GM12878 (cell line): ENCODE measurements around the gene SLC38A4. TPM values are rescaled to one million over a fixed set of nuclear protein-coding genes. Genes with fewer than 3 reads are reported as not detected.

Source experiments
- ATAC-seq: fragments of 200-7000 bp; cut with Tn5 transposase; 3 replicates; pipeline ENCODE4 v1.9.1; 2020; ENCODE audit warnings: mild to moderate bottlenecking, moderate library complexity
- BruUV-seq: library from RNA; stranded (reverse); fragments of 400-500 nt; replicated peaks from 2 replicates; lab custom pipeline; 2021; lab: Mats Ljungman, UMichigan
- CTCF ChIA-PET: fragments of 300-600 bp; sonication (Branson Sonifier 250); formaldehyde crosslinking; extraction: SDS; loops from one replicate; lab custom pipeline; 2021; ENCODE audit warnings: inconsistent platforms; lab: Yijun Ruan, JAX
- POLR2A ChIA-PET: fragments of 350-600 bp; formaldehyde crosslinking; extraction: SDS; loops from one replicate; lab custom pipeline; 2021; ENCODE audit warnings: inconsistent platforms; lab: Charles Lee
- RAD21 ChIA-PET: fragments of 300-600 bp; sonication (Branson Sonifier 250); formaldehyde crosslinking; loops from one replicate; lab custom pipeline; 2023; ENCODE audit warnings: antibody characterized with exemption; ENCODE audit not compliant: unreplicated experiment; lab: Charles Lee
- SMC1A ChIA-PET: fragments of 300-600 bp; sonication (Branson Sonifier 250); formaldehyde crosslinking; loops from one replicate; lab custom pipeline; 2023; ENCODE audit not compliant: unreplicated experiment, uncharacterized antibody; lab: Charles Lee
- DNase-seq: peaks from one replicate; pipeline ENCODE4 v3.0.0-alpha.2; 2011; ENCODE audit warnings: low read depth, low spot score
- FAIRE-seq: peaks from 3 replicates; lab custom pipeline; 2011; peaks lifted over from hg19 to GRCh38; lab: Jason Lieb, UNC
- H2AFZ ChIP-seq: 2 replicates; pipeline ENCODE4 v1.6.0; 2011; ENCODE audit warnings: low read depth, low read length, control low read depth; ENCODE audit not compliant: control insufficient read depth
- H3K27ac ChIP-seq: 2 replicates; pipeline ENCODE4 v1.5.1; 2011; ENCODE audit warnings: control low read depth; ENCODE audit not compliant: control insufficient read depth, insufficient read depth
- H3K27me3 ChIP-seq, 2 experiments: replicated peaks in 1 of 2; 2 replicates each; pipeline versions ENCODE4 v1.6.0 to v1.6.1; 2011; ENCODE audit warnings: low read length in 1 of 2; ENCODE audit not compliant: control insufficient read depth in 2 of 2, insufficient read depth in 2 of 2
- H3K36me3 ChIP-seq, 2 experiments: 2 replicates each; pipeline ENCODE4 v1.5.1; 2011; ENCODE audit warnings: low read length in 1 of 2; ENCODE audit not compliant: control insufficient read depth in 2 of 2, insufficient read depth in 2 of 2
- H3K4me1 ChIP-seq: 2 replicates; pipeline ENCODE4 v1.6.1; 2011; ENCODE audit warnings: mild to moderate bottlenecking, low read length, moderate library complexity, mixed read lengths; ENCODE audit not compliant: control insufficient read depth, insufficient read depth
- H3K4me2 ChIP-seq: 2 replicates; pipeline ENCODE4 v1.6.0; 2011; ENCODE audit warnings: control low read depth; ENCODE audit not compliant: control insufficient read depth, insufficient read depth
- H3K4me3 ChIP-seq: fragments of 200-600 bp; sonication (generic); 2 replicates; pipeline ENCODE4 v1.5.1; 2016
- H3K79me2 ChIP-seq: 2 replicates; pipeline ENCODE4 v1.6.0; 2011; ENCODE audit warnings: low read length; ENCODE audit not compliant: control insufficient read depth, insufficient read depth
- H3K9ac ChIP-seq: 2 replicates; pipeline ENCODE4 v1.8.0; 2011; ENCODE audit warnings: low read length, control low read depth, mixed read lengths; ENCODE audit not compliant: control insufficient read depth, insufficient read depth
- H3K9me3 ChIP-seq: replicated peaks from 3 replicates; pipeline ENCODE4 v1.5.1; 2011; ENCODE audit warnings: mild to moderate bottlenecking, low read length; ENCODE audit not compliant: control insufficient read depth, insufficient read depth
- H4K20me1 ChIP-seq: 2 replicates; pipeline ENCODE4 v1.6.0; 2011; ENCODE audit not compliant: control insufficient read depth, insufficient read depth
- CBX3 ChIP-seq: fragments of 200-600 bp; sonication (generic); IDR thresholded peaks from 2 replicates; pipeline ENCODE4 v1.6.1; 2016; ENCODE audit warnings: low read depth, borderline replicate concordance
- FOXM1 ChIP-seq: IDR thresholded peaks from 2 replicates; pipeline ENCODE4 v1.6.1; 2012; ENCODE audit warnings: low read depth, mild to moderate bottlenecking, inconsistent platforms, low read length, moderate library complexity
- MEF2B ChIP-seq: fragments of 450-650 bp; IDR thresholded peaks from 2 replicates; pipeline ENCODE4 v1.6.1; 2018; ENCODE audit warnings: mild to moderate bottlenecking, moderate library complexity; ENCODE audit not compliant: partially characterized antibody, poor library complexity, severe bottlenecking
- PAX8 ChIP-seq: fragments of 450-650 bp; IDR thresholded peaks from 2 replicates; pipeline ENCODE4 v1.6.1; 2017; ENCODE audit warnings: mild to moderate bottlenecking, moderate library complexity
- POLR2AphosphoS5 ChIP-seq: IDR thresholded peaks from 2 replicates; pipeline ENCODE4 v1.6.1; 2011; ENCODE audit warnings: mild to moderate bottlenecking, low read length, inconsistent platforms
- RAD21 ChIP-seq: IDR thresholded peaks from 2 replicates; pipeline ENCODE4 v1.6.1; 2011; ENCODE audit warnings: mild to moderate bottlenecking, low read depth, low read length, moderate library complexity; ENCODE audit not compliant: insufficient read depth
- STAT1 ChIP-seq: fragments of 450-650 bp; conservative IDR thresholded peaks from 2 replicates; pipeline ENCODE4 v1.6.1; 2014; ENCODE audit warnings: antibody characterized with exemption, mild to moderate bottlenecking
- TAF1 ChIP-seq: IDR thresholded peaks from 2 replicates; pipeline ENCODE4 v1.6.1; 2011; ENCODE audit warnings: mild to moderate bottlenecking, low read depth, low read length, borderline replicate concordance
- TCF12 ChIP-seq: IDR thresholded peaks from 2 replicates; pipeline ENCODE4 v1.6.1; 2011; ENCODE audit warnings: low read depth, mild to moderate bottlenecking, low read length
- ZSCAN29 ChIP-seq: fragments of 450-650 bp; IDR thresholded peaks from 2 replicates; pipeline ENCODE4 v1.6.1; 2017; ENCODE audit warnings: mild to moderate bottlenecking, moderate library complexity
- WGBS: methylation state at CpG from one replicate; pipeline ENCODE4 v1.1.6; 2016; ENCODE audit warnings: low lambda C conversion rate; ENCODE audit not compliant: insufficient replicate concordance, insufficient coverage; ENCODE audit errors: missing lambda C conversion rate; 5-methylcytosine and 5-hydroxymethylcytosine counted together
- in situ Hi-C: fragments of 300-500 bp; cut with MboI; formaldehyde crosslinking; loops from 9 replicates; pipeline ENCODE4 v1.14.3; 2018; ENCODE audit warnings: mixed read lengths
- intact Hi-C: fragments of 100-400 bp; cut with micrococcal nuclease; formaldehyde crosslinking; loops from one replicate; pipeline ENCODE4 v1.14.2; 2022; ENCODE audit not compliant: unreplicated experiment
- polyA plus RNA-seq, 11 experiments: library from polyadenylated mRNA; depleted of rRNA in 4 of 11; unstranded in 6 of 11; stranded (reverse) in 5 of 11; fragments of >200 nt; fragmentation: Nextera tagmentation in 4 of 11; fragmentation: Illumina TruSeq in 1 of 11; extraction: Ambion mirVana in 4 of 11; extraction: Trizol in 1 of 11; gene quantifications; 1 replicate in 1 of 11; 2 replicates in 10 of 11; pipeline versions ENCODE4 v1.2.1 to v1.2.3, GENCODE V29; 2011 to 2016; ENCODE audit warnings: inconsistent platforms in 2 of 11, missing spikeins in 2 of 11, low read depth in 1 of 11
- total RNA-seq, 4 experiments: library from RNA; depleted of rRNA in 3 of 4; stranded (reverse); fragments of >200 nt in 3 of 4; fragmentation: Illumina TruSeq in 1 of 4; extraction: Trizol in 1 of 4; gene quantifications; 2 replicates each; pipeline versions ENCODE4 v1.2.1 to v1.2.3, GENCODE V29; 2013 to 2021
- TF ChIP-seq, protein P1 (sequence below): fragments of 450-650 bp; IDR thresholded peaks from 2 replicates; pipeline ENCODE4 v1.6.1; 2017; ENCODE audit warnings: low read depth, mild to moderate bottlenecking, moderate library complexity
- TF ChIP-seq, protein P2 (sequence below): fragments of 450-650 bp; formaldehyde crosslinking; IDR thresholded peaks from 2 replicates; pipeline ENCODE4 v1.4.0; 2020; ENCODE audit warnings: mild to moderate bottlenecking, moderate library complexity

SLC38A4 gene
- total and polyA plus RNA-seq, 10 of the 15 experiments (the other 5 are each of a cell fraction or from before 2014, with no cell fraction given) = 0.04 to 0.52 (median 0.13) TPM; not detected in 2

DNA sequence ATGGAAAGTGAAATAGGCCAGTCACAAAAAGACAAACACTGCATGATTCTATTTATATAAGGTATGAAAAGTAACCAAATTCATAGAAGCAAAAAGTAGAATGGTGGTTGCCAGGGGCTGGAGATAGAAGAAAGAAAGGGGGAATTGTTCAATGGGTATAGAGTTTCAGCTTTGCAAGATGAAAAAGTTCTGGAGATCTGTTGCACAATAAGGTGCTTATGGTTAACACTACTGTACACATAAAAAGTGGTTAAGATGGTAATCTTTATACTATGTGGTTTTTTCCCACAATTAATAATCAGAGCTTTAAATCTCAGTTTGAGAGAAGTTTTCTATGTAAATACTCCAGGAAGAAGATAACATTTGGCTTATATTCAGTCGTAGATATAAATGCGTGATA lies 73.4 kb downstream of the SLC38A4 start:
- Histone ChIP-seq H3K27ac (no peak overlapping the region), H2AFZ (no peak overlapping the region), H3K9me3 (no peaks in the 10 kb centered on the region)
- BruUV-seq = no TSS peak
- no peak for TF ChIP-seq ZSCAN29
- TF ChIP-seq TAF1 = no peak
- no peak for TF ChIP-seq CBX3
- TF ChIP-seq, all 136 proteins: peak for 0
- no peak for DNase-seq
- ChIA-PET CTCF (no interaction called here), RAD21 (no interaction called here), SMC1A (no interaction called here), POLR2A (interaction anchor here (0.6 kb wide), 1 partner anchor 946 kb away, joined by 3 read pairs; no protein-coding TSS in a partner anchor)
- intact Hi-C loops (no loop called here), in situ Hi-C loops (no loop called here)
- no peak overlapping the region for H3K4me3 ChIP-seq
- H3K4me1 ChIP-seq = no peaks in the 10 kb centered on the region
- no peaks in the 10 kb centered on the region for H3K36me3 ChIP-seq
- ATAC-seq = no peak
- H3K27me3 ChIP-seq = no peaks in the 10 kb centered on the region
- H3K9ac ChIP-seq = no peak overlapping the region
- H3K79me2 ChIP-seq = no peaks in the 10 kb centered on the region
- 40% methylated on average over 2 of the region's 2 CpGs for WGBS
- no peak for FAIRE-seq
- no peaks in the 10 kb centered on the region for H4K20me1 ChIP-seq
- H3K4me2 ChIP-seq = no peak overlapping the region

DNA sequence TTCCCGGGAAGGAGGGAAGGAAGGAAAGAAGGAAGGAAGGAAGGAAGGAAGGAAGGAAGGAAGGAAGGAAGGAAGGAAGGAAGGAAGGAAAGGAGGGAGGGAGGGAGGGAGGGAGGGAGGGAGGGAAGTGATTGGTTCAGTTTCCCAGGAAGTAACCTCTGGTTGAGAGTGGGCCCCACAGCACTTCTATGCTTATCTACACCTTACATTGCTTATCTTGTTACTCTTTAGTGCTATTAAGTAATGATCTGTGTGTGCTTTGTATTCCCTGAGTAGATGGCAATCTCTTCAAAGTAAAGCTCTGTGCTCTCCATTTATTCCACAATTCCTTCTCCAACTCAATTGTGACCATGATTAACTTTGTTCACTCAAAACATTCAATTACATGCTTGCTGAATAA lies 74.6 kb downstream of the SLC38A4 start:
- ATAC-seq (no peak), FAIRE-seq (no peak)
- in situ Hi-C loops = no loop called here
- TF ChIP-seq FOXM1 (no peak), PAX8 (no peak), TCF12 (no peak), MEF2B (no peak), RAD21 (no peak), POLR2AphosphoS5 (no peak), STAT1 (no peak)
- TF ChIP-seq, protein P1, sequence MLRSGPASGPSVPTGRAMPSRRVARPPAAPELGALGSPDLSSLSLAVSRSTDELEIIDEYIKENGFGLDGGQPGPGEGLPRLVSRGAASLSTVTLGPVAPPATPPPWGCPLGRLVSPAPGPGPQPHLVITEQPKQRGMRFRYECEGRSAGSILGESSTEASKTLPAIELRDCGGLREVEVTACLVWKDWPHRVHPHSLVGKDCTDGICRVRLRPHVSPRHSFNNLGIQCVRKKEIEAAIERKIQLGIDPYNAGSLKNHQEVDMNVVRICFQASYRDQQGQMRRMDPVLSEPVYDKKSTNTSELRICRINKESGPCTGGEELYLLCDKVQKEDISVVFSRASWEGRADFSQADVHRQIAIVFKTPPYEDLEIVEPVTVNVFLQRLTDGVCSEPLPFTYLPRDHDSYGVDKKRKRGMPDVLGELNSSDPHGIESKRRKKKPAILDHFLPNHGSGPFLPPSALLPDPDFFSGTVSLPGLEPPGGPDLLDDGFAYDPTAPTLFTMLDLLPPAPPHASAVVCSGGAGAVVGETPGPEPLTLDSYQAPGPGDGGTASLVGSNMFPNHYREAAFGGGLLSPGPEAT = no peak
- TF ChIP-seq, protein P2, sequence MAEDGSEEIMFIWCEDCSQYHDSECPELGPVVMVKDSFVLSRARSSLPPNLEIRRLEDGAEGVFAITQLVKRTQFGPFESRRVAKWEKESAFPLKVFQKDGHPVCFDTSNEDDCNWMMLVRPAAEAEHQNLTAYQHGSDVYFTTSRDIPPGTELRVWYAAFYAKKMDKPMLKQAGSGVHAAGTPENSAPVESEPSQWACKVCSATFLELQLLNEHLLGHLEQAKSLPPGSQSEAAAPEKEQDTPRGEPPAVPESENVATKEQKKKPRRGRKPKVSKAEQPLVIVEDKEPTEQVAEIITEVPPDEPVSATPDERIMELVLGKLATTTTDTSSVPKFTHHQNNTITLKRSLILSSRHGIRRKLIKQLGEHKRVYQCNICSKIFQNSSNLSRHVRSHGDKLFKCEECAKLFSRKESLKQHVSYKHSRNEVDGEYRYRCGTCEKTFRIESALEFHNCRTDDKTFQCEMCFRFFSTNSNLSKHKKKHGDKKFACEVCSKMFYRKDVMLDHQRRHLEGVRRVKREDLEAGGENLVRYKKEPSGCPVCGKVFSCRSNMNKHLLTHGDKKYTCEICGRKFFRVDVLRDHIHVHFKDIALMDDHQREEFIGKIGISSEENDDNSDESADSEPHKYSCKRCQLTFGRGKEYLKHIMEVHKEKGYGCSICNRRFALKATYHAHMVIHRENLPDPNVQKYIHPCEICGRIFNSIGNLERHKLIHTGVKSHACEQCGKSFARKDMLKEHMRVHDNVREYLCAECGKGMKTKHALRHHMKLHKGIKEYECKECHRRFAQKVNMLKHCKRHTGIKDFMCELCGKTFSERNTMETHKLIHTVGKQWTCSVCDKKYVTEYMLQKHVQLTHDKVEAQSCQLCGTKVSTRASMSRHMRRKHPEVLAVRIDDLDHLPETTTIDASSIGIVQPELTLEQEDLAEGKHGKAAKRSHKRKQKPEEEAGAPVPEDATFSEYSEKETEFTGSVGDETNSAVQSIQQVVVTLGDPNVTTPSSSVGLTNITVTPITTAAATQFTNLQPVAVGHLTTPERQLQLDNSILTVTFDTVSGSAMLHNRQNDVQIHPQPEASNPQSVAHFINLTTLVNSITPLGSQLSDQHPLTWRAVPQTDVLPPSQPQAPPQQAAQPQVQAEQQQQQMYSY = no peak

More for the DNA sequence above, 74.6 kb downstream of the SLC38A4 start:
- no TSS peak for BruUV-seq
- RAD21 ChIA-PET = no interaction called here
- WGBS = no CpG with 5 or more reads among the region's 1 CpG
- POLR2A ChIA-PET = interaction anchor here (0.5 kb wide), 1 partner anchor 489 kb away, joined by 6 read pairs; no protein-coding TSS in a partner anchor
- no peaks in the 10 kb centered on the region for H3K79me2 ChIP-seq
- H3K4me3 ChIP-seq = no peak overlapping the region
- CTCF ChIA-PET = no interaction called here
- no peak overlapping the region for H3K9ac ChIP-seq
- no peak overlapping the region for H3K4me2 ChIP-seq
- H4K20me1 ChIP-seq = no peaks in the 10 kb centered on the region
- SMC1A ChIA-PET = no interaction called here
- DNase-seq = no peak
- no peaks in the 10 kb centered on the region for H3K36me3 ChIP-seq
- H3K9me3 ChIP-seq = no peaks in the 10 kb centered on the region
- no peaks in the 10 kb centered on the region for H3K4me1 ChIP-seq
- H3K27ac ChIP-seq = no peak overlapping the region
- intact Hi-C loops = no loop called here
- H2AFZ ChIP-seq = no peak overlapping the region
- no peaks in the 10 kb centered on the region for H3K27me3 ChIP-seq
